Endodermal cell (in vitro differentiated cells): Measurements from ENCODE around the gene ATXN10. TPM values are rescaled to one million over a fixed set of nuclear protein-coding genes. Genes with fewer than 3 reads are reported as not detected.

Experiments used
- DNase-seq: peaks from one replicate; pipeline ENCODE4 v3.0.0-alpha.2; 2017
- H3K27ac ChIP-seq: 2 replicates; pipeline ENCODE4 v1.5.1; 2013; ENCODE audit warnings: mild to moderate bottlenecking, low read depth, low read length, moderate library complexity
- H3K27me3 ChIP-seq: 2 replicates; pipeline ENCODE4 v1.6.1; 2013; ENCODE audit warnings: mild to moderate bottlenecking, low read length, moderate library complexity; ENCODE audit not compliant: insufficient read depth, control insufficient read depth, poor library complexity, severe bottlenecking
- H3K36me3 ChIP-seq: 2 replicates; pipeline ENCODE4 v1.7.0; 2013; ENCODE audit warnings: mild to moderate bottlenecking, low read length, moderate library complexity; ENCODE audit not compliant: control insufficient read depth, insufficient read depth
- H3K4me1 ChIP-seq: one replicate; pipeline ENCODE4 v1.7.0; 2013; ENCODE audit warnings: low read length; ENCODE audit not compliant: control insufficient read depth, insufficient read depth
- H3K4me3 ChIP-seq: 2 replicates; pipeline ENCODE4 v1.5.1; 2013; ENCODE audit warnings: mild to moderate bottlenecking, low read length, moderate library complexity
- H3K9ac ChIP-seq: 2 replicates; pipeline ENCODE4 v1.6.1; 2013; ENCODE audit warnings: mild to moderate bottlenecking, low read length, moderate library complexity; ENCODE audit not compliant: poor library complexity, severe bottlenecking; ENCODE audit errors: extremely low read depth
- H3K9me3 ChIP-seq: 2 replicates; pipeline ENCODE4 v1.6.1; 2013; ENCODE audit warnings: mild to moderate bottlenecking, low read length, moderate library complexity; ENCODE audit not compliant: control insufficient read depth
- H3K27ac Mint-ChIP-seq: 2 replicates; pipeline ENCODE4 v1.8.0; 2020; ENCODE audit warnings: mixed read lengths
- H3K27me3 Mint-ChIP-seq: 2 replicates; pipeline ENCODE4 v1.8.0; 2021; ENCODE audit warnings: mild to moderate bottlenecking, mixed read lengths; ENCODE audit not compliant: insufficient read depth
- H3K36me3 Mint-ChIP-seq: 2 replicates; pipeline ENCODE4 v1.8.0; 2020; ENCODE audit warnings: low read depth, mixed read lengths
- H3K4me1 Mint-ChIP-seq: 2 replicates; pipeline ENCODE4 v1.8.0; 2020; ENCODE audit warnings: mixed read lengths
- H3K4me3 Mint-ChIP-seq: 2 replicates; pipeline ENCODE4 v1.8.0; 2020; ENCODE audit warnings: mild to moderate bottlenecking, moderate library complexity, mixed read lengths
- H3K9me3 Mint-ChIP-seq: 2 replicates; pipeline ENCODE4 v1.8.0; 2020; ENCODE audit warnings: mild to moderate bottlenecking, mixed read lengths
- CTCF ChIP-seq: fragments of 200-600 bp; sonication (generic); conservative IDR thresholded peaks from 2 replicates; pipeline ENCODE4 v1.5.0; 2021; ENCODE audit warnings: antibody characterized with exemption, mild to moderate bottlenecking
- WGBS, 2 experiments: methylation state at CpG; one replicate each; pipeline versions ENCODE4 v1.1.5 to v1.1.7; 2013; ENCODE audit warnings: missing lambda C conversion rate in 2 of 2, mixed read lengths in 1 of 2; ENCODE audit not compliant: insufficient coverage in 1 of 2, insufficient read length in 1 of 2; 5-methylcytosine and 5-hydroxymethylcytosine counted together
- total RNA-seq, 2 donors: library from RNA; stranded (reverse); fragmentation: NEBNext Ultra II Directional in 1 of 2; extraction: Animal tissue kit (Norgen Biotek cat#: 25700) in 1 of 2; gene quantifications; 2 replicates in 1 of 2; 3 replicates in 1 of 2; pipeline ENCODE4 v1.2.1, GENCODE V29; 2021

The ATXN10 gene
- total RNA-seq, 2 donors from 2014 or later = 223 to 266 TPM

GRCh38 chr22:45744442-45744841 is 72.8 kb downstream of the ATXN10 start:
- Histone ChIP-seq H3K36me3 (peaks cover 75% of the 10 kb centered on the region), H3K4me1 (no peaks in the 10 kb centered on the region), H3K27ac (peak overlapping the region; percentile 9), H3K27me3 (no peaks in the 10 kb centered on the region), H3K9me3 (peaks cover 11% of the 10 kb centered on the region), H3K9ac (no peak overlapping the region), H3K4me3 (no peak overlapping the region)
- H3K27ac Mint-ChIP-seq = no peak overlapping the region
- no peak for DNase-seq
- H3K27me3 Mint-ChIP-seq = no peaks in the 10 kb centered on the region
- H3K4me3 Mint-ChIP-seq = no peak overlapping the region
- H3K9me3 Mint-ChIP-seq = no peaks in the 10 kb centered on the region
- peaks cover 9% of the 10 kb centered on the region for H3K4me1 Mint-ChIP-seq
- peaks cover 73% of the 10 kb centered on the region for H3K36me3 Mint-ChIP-seq
- no peak for TF ChIP-seq CTCF
- 81 to 85% methylated on average over 5 of the region's 5 CpGs for WGBS, 2 experiments

- DNase-seq = no peak
- 73 to 89% methylated on average over 3 of the region's 3 CpGs for WGBS, 2 experiments
- Histone ChIP-seq H3K9ac (no peak overlapping the region), H3K9me3 (peaks cover 8% of the 10 kb centered on the region), H3K36me3 (peaks cover 31% of the 10 kb centered on the region), H3K4me3 (no peak overlapping the region), H3K4me1 (peaks cover 5% of the 10 kb centered on the region), H3K27ac (no peak overlapping the region), H3K27me3 (no peaks in the 10 kb centered on the region)
- Mint-ChIP-seq H3K27ac (no peak overlapping the region), H3K4me3 (no peak overlapping the region), H3K4me1 (no peaks in the 10 kb centered on the region), H3K36me3 (peaks cover 48% of the 10 kb centered on the region), H3K9me3 (no peaks in the 10 kb centered on the region), H3K27me3 (no peaks in the 10 kb centered on the region)
- no peak for TF ChIP-seq CTCF
Measured at GRCh38 chr22:45750626-45751025, 79.0 kb downstream of the ATXN10 start.

GRCh38 chr22:45752036-45752435 is 80.4 kb downstream of the ATXN10 start:
- Histone ChIP-seq H3K4me3 (no peak overlapping the region), H3K36me3 (peaks cover 24% of the 10 kb centered on the region), H3K27me3 (no peaks in the 10 kb centered on the region), H3K4me1 (peaks cover 11% of the 10 kb centered on the region), H3K27ac (no peak overlapping the region), H3K9me3 (peaks cover 8% of the 10 kb centered on the region), H3K9ac (no peak overlapping the region)
- Mint-ChIP-seq H3K27me3 (no peaks in the 10 kb centered on the region), H3K4me1 (peaks cover 5% of the 10 kb centered on the region), H3K36me3 (peaks cover 46% of the 10 kb centered on the region), H3K9me3 (no peaks in the 10 kb centered on the region), H3K4me3 (no peak overlapping the region), H3K27ac (no peak overlapping the region)
- DNase-seq = no peak
- WGBS, 2 experiments = 98 to 100% methylated on average over 1 to 2 of the region's 2 CpGs
- no peak for TF ChIP-seq CTCF
